ENCODE data around the gene FOSL1.

GRCh38 chr11:65946655-65947054 lies 46.5 kb upstream of the FOSL1 start:
- TF ChIP-seq MAX (CRISPR knock-in tag; IDR thresholded peaks at IDR 0.05), result no peak
- TF ChIP-seq CTCF (IDR thresholded peaks at IDR 0.05), result no peak
- no peak for TF ChIP-seq NR3C1 (CRISPR knock-in tag; conservative IDR thresholded peaks at IDR 0.05; ENCODE audit: low read depth)
- no peak for TF ChIP-seq RELA (CRISPR knock-in tag; IDR thresholded peaks at IDR 0.05; ENCODE audit: borderline replicate concordance)
- no peak for TF ChIP-seq HMGA2 (CRISPR knock-in tag; IDR thresholded peaks at IDR 0.05)
- TF ChIP-seq TEAD4 (CRISPR knock-in tag; IDR thresholded peaks at IDR 0.05), result no peak
- TF ChIP-seq IRF1 (CRISPR knock-in tag; IDR thresholded peaks at IDR 0.05), result no peak
